Mucosa of rectum (tissue), 2 donors: ENCODE results near the gene VIPAS39.

ENCODE experiments used
- H3K27ac ChIP-seq, 2 donors: one replicate each; pipeline ENCODE4 v1.7.0; 2013; ENCODE audit warnings: inconsistent platforms in 2 of 2, low read depth in 2 of 2, low read length in 2 of 2
- H3K27me3 ChIP-seq, 2 donors: one replicate each; pipeline ENCODE4 v1.7.0; 2013; ENCODE audit warnings: low read length in 2 of 2; ENCODE audit not compliant: control insufficient read depth in 2 of 2, insufficient read depth in 2 of 2
- H3K36me3 ChIP-seq, 2 donors: one replicate each; pipeline ENCODE4 v1.7.0; 2013; ENCODE audit warnings: low read length in 2 of 2; ENCODE audit not compliant: control insufficient read depth in 2 of 2, insufficient read depth in 2 of 2
- H3K4me1 ChIP-seq, 2 donors: one replicate each; pipeline ENCODE4 v1.7.0; 2013; ENCODE audit warnings: low read length in 2 of 2, mild to moderate bottlenecking in 1 of 2; ENCODE audit not compliant: control insufficient read depth in 2 of 2, insufficient read depth in 2 of 2
- H3K4me3 ChIP-seq, 2 donors: one replicate each; pipeline ENCODE4 v1.7.0; 2013; ENCODE audit warnings: low read length in 2 of 2
- H3K9ac ChIP-seq, 2 donors: one replicate each; pipeline ENCODE4 v1.7.0; 2013; ENCODE audit warnings: low read length in 2 of 2, low read depth in 1 of 2, mild to moderate bottlenecking in 1 of 2
- H3K9me3 ChIP-seq, 2 donors: one replicate each; pipeline ENCODE4 v1.7.0; 2013; ENCODE audit warnings: low read length in 2 of 2; ENCODE audit not compliant: control insufficient read depth in 2 of 2
- donor health status: healthy.
- donor health status: Normal muscosa, but diverticular disease.

The VIPAS39 gene

DNA sequence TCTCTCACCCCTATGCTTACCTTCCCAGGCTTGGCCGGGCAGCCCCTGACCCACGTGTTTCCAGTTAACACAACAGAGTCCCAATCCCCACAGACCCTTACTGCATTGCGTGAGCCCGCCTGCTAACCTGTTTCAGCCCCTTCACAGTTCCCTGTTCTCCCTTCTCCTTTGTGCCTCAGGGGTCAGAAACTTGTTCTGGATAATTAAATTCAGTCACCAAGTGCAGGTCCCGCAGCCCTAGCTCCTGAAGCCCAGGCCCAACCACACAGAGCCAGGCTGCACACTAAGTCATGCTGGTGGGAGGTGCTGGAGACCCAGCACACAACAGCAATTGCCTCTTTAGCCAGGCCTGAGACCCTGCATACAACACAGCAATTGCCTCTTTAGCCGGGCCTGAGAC lies 31.6 kb upstream of the VIPAS39 start:
- no peak overlapping the region for H3K4me3 ChIP-seq
- no peaks in the 10 kb centered on the region for H3K9me3 ChIP-seq
- H3K27me3 ChIP-seq: no peaks in the 10 kb centered on the region
- H3K4me1 ChIP-seq: no peaks in the 10 kb centered on the region
- no peaks in the 10 kb centered on the region for H3K36me3 ChIP-seq
- H3K27ac ChIP-seq: no peak overlapping the region
- no peak overlapping the region for H3K9ac ChIP-seq

DNA sequence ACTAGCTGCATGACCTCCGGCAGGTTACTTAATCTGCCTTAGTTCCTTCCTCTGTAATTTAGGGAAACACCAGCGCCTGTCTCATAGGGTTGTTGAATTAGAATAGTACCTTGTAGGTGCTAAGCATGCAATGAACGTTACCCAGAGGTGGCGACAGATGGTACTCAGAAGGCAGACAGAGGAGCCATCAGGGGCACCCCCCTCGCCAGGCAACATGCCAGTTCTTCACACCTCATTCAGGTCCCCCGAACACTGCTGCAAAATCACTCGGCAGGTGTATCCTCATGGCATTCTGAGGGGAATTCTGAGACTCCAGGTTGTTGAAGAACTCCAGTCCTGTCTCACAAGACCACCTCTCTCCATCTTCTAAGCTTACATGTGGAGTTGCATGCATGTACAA lies 31.2 kb upstream of the VIPAS39 start:
- Histone ChIP-seq H3K36me3 (no peaks in the 10 kb centered on the region), H3K9ac (no peak overlapping the region), H3K4me3 (no peak overlapping the region), H3K27ac (no peak overlapping the region), H3K27me3 (no peaks in the 10 kb centered on the region), H3K4me1 (no peaks in the 10 kb centered on the region), H3K9me3 (no peaks in the 10 kb centered on the region)

DNA sequence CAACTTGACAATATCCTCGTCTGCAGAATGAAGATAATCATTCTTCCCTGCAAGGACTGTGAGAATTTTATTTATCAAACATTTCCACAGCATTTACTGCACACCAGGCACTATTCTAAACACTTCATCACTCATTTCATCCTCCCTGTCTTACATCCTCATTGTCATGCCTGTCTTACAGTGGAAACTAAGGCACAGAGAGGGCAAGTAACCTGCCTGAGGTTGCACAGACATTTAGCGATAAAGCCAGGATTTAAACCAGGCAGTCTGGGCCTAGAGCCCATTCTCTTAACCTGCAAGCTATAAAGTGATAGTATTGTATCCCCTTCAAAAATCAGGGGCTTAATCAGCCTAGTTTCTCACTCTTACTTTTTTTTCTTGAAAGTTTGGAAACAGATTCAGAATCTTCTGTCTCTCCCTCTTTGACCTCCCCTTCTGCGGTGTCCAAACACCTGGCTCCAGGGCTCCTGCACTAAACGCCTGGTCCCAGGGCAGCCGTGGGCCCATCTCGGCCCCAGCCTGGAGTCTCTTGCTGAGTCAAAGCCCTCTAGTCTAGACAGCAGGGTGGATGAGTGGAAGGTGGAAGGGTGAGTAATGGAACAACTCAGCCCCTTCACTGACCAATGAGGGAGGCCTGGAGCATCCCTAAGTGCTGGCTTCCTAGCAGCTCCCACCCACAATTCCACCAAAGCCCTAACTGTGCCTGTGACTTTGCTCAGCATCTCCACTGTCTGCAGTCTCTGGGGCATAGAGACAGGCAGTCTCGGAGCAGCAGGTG lies 28.7 kb upstream of the VIPAS39 start:
- no peaks in the 10 kb centered on the region for H3K4me1 ChIP-seq
- H3K27ac ChIP-seq: no peak overlapping the region
- no peaks in the 10 kb centered on the region for H3K9me3 ChIP-seq
- H3K36me3 ChIP-seq: no peaks in the 10 kb centered on the region
- no peak overlapping the region for H3K4me3 ChIP-seq
- no peaks in the 10 kb centered on the region for H3K27me3 ChIP-seq
- no peak overlapping the region for H3K9ac ChIP-seq

DNA sequence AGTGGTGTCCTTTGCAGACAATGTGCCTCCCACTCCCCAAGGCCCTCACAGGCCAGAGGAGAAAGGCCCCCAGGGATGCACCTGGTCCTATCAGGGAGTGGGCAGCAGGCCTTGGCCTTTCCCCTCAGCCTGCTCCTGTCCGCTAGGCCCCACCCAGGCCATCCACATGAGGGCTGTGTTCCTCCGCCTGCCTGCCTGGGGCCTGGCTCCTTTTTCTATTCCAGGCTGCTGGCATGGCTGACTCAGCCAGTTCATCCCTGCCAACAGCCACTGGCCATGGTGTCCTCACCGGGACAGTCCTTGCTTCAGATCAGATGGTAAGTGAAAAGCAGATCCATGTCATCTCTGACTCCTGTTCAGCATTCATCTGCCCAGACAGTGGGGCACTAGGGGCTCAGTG lies 27.9 kb upstream of the VIPAS39 start:
- Histone ChIP-seq H3K27me3 (no peaks in the 10 kb centered on the region), H3K4me1 (no peaks in the 10 kb centered on the region), H3K36me3 (no peaks in the 10 kb centered on the region), H3K4me3 (no peak overlapping the region), H3K9me3 (no peaks in the 10 kb centered on the region), H3K9ac (no peak overlapping the region), H3K27ac (no peak overlapping the region)

DNA sequence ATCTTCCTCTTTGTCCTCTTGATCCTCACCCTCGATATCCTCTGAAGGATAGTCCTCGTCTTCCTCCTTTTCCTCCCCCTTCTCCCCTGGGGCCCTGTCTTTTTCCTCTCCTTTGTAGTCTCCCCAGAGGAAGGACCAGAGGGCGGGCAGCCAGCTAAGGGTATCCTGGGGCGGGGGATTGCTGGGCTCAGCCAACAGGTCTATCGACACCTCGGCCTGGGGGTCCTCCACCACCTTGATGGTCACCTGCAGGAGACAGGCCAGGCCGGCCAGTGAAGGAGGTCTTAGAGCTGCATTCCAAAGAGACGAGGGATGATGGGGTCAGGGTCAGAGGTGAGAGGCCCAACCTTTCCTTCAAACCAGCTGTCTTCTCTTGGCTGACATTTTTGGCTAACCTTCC lies 25.0 kb upstream of the VIPAS39 start:
- H3K36me3 ChIP-seq: no peaks in the 10 kb centered on the region
- no peaks in the 10 kb centered on the region for H3K9me3 ChIP-seq
- no peaks in the 10 kb centered on the region for H3K27me3 ChIP-seq
- H3K27ac ChIP-seq: no peak overlapping the region
- H3K4me3 ChIP-seq: no peak overlapping the region
- H3K4me1 ChIP-seq: no peaks in the 10 kb centered on the region
- H3K9ac ChIP-seq: no peak overlapping the region

DNA sequence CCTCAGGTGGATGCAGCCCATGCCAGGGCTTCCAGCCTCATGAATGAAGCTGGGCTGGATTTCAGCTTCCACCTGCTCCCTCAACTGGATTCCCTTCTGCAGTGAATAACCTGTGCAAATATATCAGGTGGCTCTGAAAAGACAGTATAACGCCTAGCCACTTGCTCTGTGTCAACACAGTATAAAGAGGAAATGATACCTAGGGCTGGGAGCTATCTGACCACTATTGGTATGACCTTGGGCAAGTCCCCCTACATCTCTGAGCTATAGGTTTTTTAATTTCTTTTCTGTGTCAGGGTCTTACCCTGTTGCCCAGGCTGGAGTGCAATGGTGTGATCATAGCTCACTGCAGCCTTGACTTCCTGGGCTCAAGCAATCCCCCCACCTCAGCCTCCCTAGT lies 21.4 kb upstream of the VIPAS39 start:
- no peaks in the 10 kb centered on the region for H3K27me3 ChIP-seq
- no peaks in the 10 kb centered on the region for H3K4me1 ChIP-seq
- no peaks in the 10 kb centered on the region for H3K9me3 ChIP-seq
- no peak overlapping the region for H3K9ac ChIP-seq
- H3K27ac ChIP-seq: no peak overlapping the region
- H3K36me3 ChIP-seq: no peaks in the 10 kb centered on the region
- no peak overlapping the region for H3K4me3 ChIP-seq

DNA sequence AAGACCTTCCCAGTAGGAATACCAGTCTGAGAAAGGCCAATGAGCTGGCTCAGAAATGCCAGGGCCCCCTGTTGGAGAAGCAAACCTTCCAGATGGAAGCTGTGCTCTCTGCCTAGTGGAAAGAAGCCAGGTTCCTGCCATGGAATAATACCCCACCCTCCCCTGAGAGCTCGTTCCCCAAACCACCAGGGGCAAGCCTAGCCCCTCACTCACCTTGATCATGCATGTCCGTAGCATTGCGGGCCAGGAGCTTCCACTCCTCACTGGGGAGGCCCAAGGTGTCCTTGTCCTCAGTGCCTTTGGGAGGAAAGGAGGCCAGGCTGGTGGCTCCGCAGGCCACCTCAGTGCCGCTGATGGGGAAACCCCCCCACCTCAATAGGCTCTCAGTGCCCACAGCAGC lies 20.6 kb upstream of the VIPAS39 start:
- H3K36me3 ChIP-seq: no peaks in the 10 kb centered on the region
- H3K4me1 ChIP-seq: no peaks in the 10 kb centered on the region
- no peaks in the 10 kb centered on the region for H3K9me3 ChIP-seq
- no peak overlapping the region for H3K27ac ChIP-seq
- H3K27me3 ChIP-seq: no peaks in the 10 kb centered on the region
- H3K9ac ChIP-seq: no peak overlapping the region
- H3K4me3 ChIP-seq: no peak overlapping the region

DNA sequence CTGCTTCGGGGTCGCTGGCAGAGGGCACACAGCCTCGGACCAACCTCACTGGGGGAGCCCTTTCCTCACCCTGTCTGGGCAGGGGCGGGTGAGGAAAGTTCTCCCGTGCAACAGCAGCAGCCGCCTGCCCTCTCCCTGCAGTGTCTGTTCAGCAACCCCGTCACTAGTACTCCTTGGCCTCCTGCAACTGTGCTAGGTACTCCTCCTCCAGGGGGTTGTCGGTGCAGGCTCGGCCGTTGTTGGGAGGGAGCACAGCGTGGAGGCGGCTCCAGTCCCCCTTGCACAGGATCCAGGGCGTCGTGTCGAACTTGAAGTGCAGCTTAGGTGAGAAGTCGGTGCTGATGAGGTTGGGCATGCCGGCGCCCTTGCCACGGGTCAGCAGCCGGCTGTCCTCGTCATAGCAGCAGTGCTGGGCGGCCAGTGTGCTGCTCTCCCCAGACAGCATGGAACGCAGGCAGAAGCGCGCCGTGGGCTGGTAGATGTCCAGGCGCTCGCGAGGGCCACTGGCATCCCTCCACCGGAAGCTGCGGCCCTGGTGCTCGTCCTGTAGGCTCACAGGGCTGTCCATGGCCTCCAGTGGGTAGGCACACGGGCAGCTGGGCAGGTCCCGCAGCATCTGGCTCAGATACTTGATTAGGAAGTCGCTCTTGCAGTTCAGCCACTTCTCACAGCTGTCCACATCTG lies 18.2 kb upstream of the VIPAS39 start:
- Histone ChIP-seq H3K4me1 (peaks cover 0 to 2% of the 10 kb centered on the region in 2 donors), H3K27ac (no peak overlapping the region), H3K4me3 (no peak overlapping the region), H3K9ac (no peak overlapping the region), H3K36me3 (no peaks in the 10 kb centered on the region), H3K9me3 (no peaks in the 10 kb centered on the region), H3K27me3 (no peaks in the 10 kb centered on the region)

DNA sequence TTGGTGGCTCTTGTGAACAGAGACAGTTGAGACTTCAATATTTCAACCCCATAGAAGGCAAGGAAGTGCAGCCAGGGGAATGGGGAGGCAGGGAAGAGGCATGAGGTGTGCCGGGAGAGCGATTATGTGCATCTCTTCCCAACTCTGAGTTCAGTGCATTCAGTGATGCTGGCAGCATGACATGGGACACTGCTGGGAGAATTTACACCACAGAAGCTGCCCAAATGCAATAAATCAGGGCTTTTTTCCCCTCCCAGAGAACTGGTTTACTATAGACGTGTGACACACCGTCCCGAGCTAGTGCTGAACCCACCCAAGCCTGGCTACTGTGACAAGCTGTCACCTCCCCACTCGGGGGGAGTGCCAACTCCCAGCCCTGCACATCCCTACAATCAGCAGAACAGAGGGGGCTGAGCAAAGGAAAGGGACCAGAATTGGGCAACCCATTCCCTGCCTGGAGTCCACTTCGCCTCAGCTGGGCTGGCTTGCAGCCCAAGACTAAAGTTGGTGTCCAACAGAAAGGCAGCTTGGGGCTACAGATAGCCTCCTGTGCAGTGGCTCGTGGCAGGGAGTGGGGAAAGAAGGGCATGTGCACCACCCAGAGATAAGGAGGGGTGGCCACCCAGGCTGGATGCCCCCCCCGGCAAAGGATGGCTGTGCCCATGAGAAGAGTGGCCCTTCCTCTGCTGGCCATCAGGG lies 17.2 kb upstream of the VIPAS39 start:
- Histone ChIP-seq H3K4me1 (peaks cover 0 to 9% of the 10 kb centered on the region in 2 donors), H3K4me3 (no peak overlapping the region), H3K27ac (no peak overlapping the region), H3K9me3 (no peaks in the 10 kb centered on the region), H3K36me3 (peaks cover 1 to 2% of the 10 kb centered on the region in 2 donors), H3K9ac (no peak overlapping the region), H3K27me3 (no peaks in the 10 kb centered on the region)

DNA sequence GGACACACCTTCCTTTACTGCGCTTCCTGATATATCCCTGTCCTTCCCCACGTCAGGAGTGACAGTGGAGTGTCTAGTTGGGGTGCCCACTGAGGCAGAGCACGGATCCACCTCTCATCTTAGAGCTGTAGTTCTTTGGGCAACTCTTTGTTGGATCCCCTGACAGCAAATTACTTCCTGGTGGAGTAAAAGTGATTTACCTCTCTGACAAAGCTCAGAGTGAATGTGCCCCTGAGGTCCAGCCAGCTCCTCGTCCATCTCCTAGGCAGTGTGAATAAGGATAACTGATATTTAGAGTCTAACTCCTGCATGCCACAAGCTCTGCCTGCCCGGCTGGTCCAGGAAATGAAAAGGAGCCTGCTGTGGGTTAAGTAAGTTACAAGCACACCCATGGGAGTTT lies 16.5 kb upstream of the VIPAS39 start:
- no peaks in the 10 kb centered on the region for H3K27me3 ChIP-seq

More for the DNA sequence above, 16.5 kb upstream of the VIPAS39 start:
- H3K4me3 ChIP-seq: no peak overlapping the region
- no peak overlapping the region for H3K27ac ChIP-seq
- no peak overlapping the region for H3K9ac ChIP-seq
- H3K36me3 ChIP-seq: peaks cover 6 to 9% of the 10 kb centered on the region in 2 donors
- no peaks in the 10 kb centered on the region for H3K9me3 ChIP-seq
- H3K4me1 ChIP-seq: peaks cover 0 to 9% of the 10 kb centered on the region in 2 donors
